ENCODE measurements around the gene LPAR3.

DNA sequence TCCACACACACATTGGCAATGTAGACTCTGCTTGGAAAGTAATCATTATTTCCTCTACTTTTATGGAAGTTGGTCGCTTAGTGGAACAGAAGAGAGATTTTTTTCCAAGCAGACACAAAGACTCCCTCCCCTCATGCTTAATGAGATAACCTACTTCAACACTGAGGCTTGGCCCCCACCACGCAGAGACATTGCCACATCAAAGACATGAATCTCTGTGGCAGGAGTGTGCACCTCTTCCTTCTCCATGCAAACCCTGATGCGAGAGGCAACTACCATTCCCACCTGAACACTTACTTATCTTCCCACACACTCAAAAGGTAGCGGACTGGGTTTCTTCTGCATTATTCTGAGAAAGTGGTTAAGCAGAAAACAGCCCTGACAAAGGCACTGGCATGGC, 37.3 kb upstream of the LPAR3 start:
- TF ChIP-seq, protein P1, sequence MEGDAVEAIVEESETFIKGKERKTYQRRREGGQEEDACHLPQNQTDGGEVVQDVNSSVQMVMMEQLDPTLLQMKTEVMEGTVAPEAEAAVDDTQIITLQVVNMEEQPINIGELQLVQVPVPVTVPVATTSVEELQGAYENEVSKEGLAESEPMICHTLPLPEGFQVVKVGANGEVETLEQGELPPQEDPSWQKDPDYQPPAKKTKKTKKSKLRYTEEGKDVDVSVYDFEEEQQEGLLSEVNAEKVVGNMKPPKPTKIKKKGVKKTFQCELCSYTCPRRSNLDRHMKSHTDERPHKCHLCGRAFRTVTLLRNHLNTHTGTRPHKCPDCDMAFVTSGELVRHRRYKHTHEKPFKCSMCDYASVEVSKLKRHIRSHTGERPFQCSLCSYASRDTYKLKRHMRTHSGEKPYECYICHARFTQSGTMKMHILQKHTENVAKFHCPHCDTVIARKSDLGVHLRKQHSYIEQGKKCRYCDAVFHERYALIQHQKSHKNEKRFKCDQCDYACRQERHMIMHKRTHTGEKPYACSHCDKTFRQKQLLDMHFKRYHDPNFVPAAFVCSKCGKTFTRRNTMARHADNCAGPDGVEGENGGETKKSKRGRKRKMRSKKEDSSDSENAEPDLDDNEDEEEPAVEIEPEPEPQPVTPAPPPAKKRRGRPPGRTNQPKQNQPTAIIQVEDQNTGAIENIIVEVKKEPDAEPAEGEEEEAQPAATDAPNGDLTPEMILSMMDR (IDR thresholded peaks at IDR 0.05), result no peak
- no peak for TF ChIP-seq POLR2A (IDR thresholded peaks at IDR 0.05)

Data from Peyer's patch (tissue), 4 donors.